GM21447 (cell line): Measurements from ENCODE around the gene SLC16A3.

ENCODE experiments used
- ATAC-seq: cut with Tn5 transposase; IDR thresholded peaks from one replicate; pipeline ENCODE4 v1.9.1; 2021; ENCODE audit not compliant: unreplicated experiment

SLC16A3 gene

DNA sequence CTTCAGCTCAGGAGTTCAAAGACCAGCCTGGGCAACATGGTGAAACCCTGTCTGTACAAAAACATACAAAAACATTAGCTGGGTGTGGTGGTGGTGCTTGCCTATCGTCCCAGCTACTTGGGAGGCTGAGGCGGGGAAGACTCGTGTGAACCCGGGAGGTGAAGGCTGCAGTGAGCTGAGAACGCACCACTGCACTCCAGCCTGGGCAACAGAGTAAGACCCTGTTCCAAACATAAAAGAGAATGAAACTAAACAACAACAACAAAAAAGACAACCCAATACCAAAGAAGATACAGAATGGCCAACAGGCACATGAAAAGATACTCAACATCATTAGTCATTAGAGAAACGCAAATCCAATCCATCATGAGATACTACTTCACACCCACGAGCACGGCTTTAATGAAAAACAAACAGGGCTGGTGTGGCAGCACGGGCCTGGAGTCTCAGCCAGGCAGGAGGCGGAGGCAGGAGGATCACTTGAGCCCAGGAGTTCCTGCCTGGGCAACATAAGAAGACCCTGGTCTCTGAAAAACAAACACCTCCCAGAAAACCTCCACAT lies 7.4 kb upstream of the SLC16A3 start:
- ATAC-seq: no peak

DNA sequence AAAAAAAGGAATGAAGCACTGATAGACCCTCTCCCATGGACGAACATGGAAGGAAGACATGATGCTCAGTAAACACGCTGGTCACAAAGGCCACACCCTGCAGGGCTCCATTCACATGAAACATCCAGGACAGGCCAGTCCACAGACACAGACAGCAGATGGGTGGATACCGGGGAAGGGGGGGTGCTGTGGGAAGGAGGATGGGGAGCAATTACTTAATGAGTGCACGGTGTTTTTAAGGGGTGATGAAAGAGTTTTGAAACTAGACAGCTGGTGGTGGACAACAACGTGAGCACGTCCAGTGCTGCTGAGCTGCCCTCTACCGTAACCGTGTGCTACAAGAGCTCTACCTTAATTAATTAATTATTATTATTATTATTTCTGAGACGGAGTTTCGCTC lies 6.0 kb upstream of the SLC16A3 start:
- no peak for ATAC-seq

DNA sequence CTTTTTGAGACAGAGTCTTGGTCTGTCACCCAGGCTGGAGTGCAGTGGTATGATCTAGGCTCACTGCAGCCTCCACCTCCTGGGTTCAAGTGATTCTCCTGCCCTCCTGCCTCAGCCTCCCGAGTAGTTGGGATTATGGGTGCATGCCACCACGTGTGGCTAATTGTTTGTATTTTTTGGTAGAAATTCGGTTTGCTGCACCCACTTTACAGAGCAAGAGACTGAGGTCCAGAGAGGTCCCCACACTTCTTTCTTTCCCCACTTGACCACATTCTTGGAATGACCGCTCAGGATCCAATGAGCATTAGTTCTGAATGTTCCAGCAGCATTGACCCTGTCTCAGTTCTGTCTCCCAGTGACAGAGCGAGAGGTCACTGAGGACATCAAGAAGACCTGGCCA lies 5.3 kb upstream of the SLC16A3 start:
- no peak for ATAC-seq

- no peak for ATAC-seq
These were observed 4.2 kb upstream of the SLC16A3 start for GRCh38 chr17:82224666-82225065.

DNA sequence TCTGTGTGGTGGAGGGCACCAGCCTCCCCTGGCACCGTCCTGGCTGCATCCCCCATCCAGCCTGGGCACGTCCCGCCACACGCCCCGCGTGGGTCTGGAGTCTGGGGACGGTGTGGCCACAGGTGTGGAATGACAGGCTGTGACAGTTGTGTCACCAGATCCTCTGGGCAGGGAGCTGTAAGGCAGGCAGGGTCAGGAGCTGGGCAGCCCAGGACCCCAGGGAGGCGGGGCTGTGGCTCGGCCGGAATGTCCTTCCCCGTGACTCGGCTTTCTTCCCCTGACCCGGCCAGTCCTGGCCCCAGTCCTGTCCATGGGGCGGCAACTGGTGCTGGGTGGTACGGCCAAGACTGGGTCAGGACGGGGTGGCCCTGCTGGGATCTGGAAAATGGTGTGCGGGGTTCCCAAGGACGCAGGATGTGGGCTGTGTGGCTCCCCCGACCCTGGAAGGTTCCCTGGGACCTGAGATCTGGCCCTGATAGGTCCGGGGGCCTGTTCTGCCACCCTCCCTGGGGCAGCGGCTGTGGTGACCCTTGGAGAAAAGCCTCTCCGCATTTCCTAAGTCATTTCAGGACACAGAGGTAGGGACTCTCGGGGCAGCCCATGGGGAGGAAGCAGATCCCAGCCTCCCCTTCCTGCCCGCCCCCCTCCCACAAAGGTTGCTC lies 3.3 kb upstream of the SLC16A3 start:
- ATAC-seq: no peak

DNA sequence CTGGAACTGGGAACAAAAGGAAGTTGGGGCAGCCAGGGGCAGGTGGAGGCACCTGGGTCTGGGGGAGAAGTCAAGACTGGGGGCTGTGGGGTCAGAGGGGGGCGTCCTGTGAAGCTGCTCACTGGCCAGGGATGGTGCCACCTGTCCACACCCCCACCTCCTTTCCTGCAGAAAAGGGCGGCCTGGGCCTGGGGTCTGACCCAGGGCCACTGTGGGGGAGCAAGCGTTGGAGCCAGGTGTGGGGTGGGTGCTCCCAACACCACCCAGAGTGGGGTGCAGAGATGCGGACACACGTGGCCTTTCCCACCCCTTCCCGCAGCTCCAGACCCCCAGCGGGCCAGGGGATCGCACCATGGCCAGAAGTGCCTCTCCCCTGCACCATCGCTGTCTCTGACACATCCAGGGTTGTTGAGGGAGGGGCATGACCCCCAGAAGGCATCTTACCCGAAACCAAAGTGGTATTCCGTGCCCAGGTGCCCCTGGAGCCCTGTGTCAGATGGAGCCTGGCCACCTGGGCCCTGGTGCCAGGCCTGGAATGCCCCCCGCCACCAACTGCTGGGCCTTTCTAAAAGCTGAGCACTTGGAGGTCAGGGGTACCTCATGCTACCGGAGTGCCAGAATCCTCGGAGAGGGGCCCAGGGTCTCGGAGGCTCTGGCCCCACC lies 2.6 kb upstream of the SLC16A3 start:
- no peak for ATAC-seq

DNA sequence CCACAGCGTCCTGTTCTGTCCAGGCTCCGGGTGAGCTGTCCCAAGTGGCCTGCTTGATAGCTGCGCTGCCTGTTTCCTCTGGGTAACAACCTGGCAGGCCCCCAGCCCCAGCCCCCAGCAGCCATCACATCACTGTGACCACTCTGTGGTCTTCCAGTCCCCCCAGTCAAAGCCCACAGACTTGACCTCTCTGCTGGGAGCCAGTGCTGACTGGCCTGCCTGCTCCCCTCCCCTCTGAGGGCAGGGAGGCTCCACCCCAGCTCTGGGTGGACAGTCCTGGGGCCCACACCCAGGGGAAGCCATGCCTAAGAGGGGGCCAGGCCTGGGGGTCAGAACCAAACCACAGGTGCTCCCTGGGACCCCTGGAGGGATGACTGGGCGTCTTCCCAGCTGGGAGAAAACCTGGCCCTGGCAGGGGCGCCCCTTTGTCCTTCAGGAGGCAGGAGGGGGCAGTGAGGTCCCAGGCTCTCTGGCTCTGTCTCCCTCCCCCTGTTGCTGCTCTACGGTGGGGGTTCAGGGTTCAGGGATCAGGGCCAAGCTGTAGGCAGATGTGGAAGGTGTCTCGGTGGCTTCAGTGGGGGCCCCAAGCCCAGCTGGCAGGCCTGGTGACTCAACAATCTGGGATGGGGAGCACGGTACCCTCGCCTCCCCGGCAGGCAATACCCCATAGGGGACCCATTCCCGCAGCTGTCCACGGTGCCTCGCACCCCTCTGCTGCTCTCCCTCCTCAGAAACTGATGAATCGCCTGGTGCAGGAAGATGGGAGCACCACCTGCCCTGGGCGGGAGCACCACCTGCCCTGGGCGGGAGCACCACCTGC lies 1.8 kb upstream of the SLC16A3 start:
- no peak for ATAC-seq

- ATAC-seq: no peak
These were observed 1.1 kb upstream of the SLC16A3 start for GRCh38 chr17:82227629-82228277.

GRCh38 chr17:82228278-82228841 lies 482 bp upstream of the SLC16A3 start:
- peak; percentile 47 for ATAC-seq

DNA sequence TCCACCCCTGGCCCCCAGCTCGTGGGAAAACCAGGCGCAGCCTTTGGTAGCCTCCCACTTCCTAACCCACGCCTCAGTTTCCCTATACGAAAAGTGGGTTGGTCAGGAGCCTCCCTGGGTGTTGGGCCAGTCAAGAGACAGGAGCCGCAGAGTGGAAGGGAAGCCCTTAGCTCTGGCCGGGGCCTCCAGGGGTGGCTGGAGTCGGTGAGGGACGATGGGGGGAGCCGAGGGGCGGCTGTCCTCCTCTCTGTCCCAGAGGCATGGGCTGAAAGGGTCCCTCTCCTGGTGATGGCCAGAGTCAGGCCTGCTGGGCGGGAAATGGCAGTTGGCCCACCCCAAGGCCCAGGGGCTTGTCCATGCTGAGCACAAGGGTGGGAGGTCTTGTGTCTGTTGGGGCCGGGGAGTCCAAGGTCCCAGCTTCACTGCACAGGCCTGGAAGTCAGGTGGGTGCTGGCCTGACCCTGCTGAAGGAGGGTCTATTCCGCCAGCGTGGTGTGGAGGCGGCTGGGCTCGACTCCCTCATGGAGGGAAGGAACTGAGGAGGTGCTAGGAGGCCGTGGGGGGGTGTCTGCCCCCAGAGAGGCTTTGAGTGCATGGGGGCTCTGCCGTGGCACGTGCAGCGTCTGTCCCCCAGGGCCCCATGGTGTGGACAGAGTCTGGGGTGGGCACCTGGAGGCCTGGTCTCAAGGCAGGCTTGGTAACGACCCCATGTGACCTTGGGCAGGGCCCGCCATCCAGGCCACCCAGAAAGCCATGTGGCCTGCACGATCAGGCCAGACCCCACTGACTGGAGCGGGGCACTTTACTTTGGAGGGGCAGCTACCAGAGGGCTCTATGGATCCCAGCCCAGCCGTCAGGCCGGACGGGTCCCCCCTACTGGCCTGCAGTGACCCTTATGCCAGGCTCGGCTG lies 1.1 kb downstream of the SLC16A3 start:
- ATAC-seq: no peak

DNA sequence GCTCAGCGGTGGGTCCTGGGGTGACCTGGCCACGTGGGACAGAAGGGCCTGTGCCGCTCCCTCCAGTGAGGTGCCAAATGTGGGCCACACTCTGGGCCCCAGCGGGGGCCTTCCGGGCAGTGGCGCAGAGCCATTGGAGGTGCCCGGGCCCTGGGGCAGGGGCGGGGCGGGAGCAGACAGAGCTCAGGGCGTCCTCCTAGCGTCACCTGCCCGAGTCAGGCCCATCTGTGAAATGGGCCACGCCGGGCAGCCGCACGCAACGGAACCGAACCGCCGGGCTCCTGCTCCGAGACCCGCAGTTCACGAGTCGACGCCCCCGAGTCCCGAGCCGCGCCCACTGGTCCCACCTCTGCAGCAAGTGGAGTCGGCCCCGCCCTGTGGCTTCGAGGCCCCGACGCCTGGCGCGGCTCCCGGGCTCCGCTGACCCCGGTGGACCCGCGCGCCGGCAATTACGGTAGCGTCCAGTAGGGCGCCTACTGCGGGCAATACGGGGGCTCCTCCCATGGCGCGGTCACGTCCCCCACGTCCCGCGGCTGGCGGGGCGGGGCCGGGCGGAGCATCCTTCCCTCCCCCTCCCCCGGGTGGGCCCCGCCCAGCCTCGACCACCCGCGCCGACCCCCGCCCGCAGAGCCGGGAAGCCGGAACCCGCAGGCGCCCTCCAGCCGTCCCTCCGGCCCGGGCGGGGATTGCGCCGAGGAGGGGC lies 1.9 kb downstream of the SLC16A3 start:
- ATAC-seq: peak; percentile 33

DNA sequence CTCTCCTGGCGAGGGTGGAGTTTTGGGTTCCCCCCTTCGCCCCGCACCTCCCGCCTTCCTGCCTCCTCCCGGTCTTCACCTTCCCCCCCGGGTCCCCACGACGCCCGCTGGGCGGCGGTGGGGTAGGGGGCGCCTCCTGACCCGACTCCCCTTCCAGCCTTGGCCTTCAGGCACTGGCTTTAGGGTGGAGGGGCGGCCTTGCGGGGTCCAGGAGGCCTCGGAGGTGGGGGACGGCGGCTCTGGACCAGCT lies 2.4 kb downstream of the SLC16A3 start:
- ATAC-seq: peak; percentile 13

GRCh38 chr17:82231562-82232321 lies 2.9 kb downstream of the SLC16A3 start:
- ATAC-seq: no peak

- ATAC-seq: no peak
These were observed 3.5 kb downstream of the SLC16A3 start for GRCh38 chr17:82232322-82232820.

DNA sequence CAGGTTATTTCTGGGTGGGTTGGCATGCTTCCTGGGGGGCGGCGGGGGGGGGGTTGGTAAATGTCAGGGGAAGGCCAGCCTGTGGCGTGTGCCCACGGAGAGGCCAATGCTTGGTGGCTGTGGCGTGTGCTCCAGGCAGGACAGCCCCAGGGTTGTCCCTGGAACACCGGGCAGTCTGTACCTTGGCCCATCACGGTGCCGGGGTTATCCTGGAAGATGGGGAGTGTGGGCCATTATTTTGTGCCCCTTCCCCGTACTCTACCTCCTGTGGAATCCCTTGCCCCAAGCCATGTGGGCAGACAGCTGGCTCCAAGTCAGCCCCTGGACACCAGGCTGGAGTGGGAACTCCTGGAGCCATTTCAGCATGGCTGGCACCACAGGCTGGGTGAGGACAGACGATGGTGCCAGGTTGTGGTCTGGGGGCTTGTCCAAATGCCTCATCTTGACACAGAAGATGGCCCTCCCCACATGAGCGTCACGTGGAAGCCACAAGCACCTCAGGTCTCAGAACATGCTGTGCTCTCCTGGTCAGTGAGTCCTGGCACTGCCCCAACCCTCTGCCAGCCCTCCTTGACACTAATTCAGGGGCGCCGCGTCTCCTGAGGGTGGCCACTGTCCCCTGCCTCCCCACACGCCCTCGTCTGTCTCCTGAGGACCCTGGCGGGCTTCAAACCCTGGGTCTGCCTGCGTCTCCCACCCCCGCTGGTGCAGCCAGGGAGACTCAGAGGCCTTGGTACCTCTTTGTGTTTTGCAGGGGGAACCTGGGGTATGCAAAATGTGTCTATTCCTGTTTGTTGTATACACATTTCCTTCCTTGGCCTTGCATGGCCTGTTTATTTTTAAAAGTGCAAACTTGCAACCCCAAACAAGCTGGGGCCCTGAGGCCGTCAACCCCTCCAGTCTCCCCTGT lies 4.3 kb downstream of the SLC16A3 start:
- no peak for ATAC-seq

GRCh38 chr17:82234211-82235055 lies 5.6 kb downstream of the SLC16A3 start:
- no peak for ATAC-seq
